SK-N-SH (cell line): ENCODE measurements around the gene ORC5. TPM values are rescaled to one million over a fixed set of nuclear protein-coding genes. Genes with fewer than 3 reads are reported as not detected.

Experiments
- CTCF ChIA-PET: fragments of 300-600, 350-600 bp; formaldehyde crosslinking; extraction: SDS; loops from one replicate; lab custom pipeline; 2021; lab: Yijun Ruan, JAX
- POLR2A ChIA-PET: fragments of 350-600 bp; sonication (Branson Sonifier 250); formaldehyde crosslinking; extraction: SDS; loops from one replicate; lab custom pipeline; 2020; ENCODE audit warnings: antibody characterized with exemption, inconsistent platforms; lab: Yijun Ruan, JAX
- DNase-seq: peaks from one replicate; pipeline ENCODE4 v3.0.0; 2012
- H2AFZ ChIP-seq: fragments of 200-600 bp; sonication (generic); 2 replicates; pipeline ENCODE4 v1.8.1; 2016; ENCODE audit warnings: antibody characterized with exemption, mild to moderate bottlenecking, low read depth
- H3F3A ChIP-seq: fragments of 200-600 bp; sonication (generic); replicated peaks from 2 replicates; pipeline ENCODE3; 2016; ENCODE audit warnings: antibody characterized with exemption, mild to moderate bottlenecking; ENCODE audit not compliant: insufficient read depth
- H3K27ac ChIP-seq, 2 experiments: fragments of 200-500 bp in 1 of 2; fragments of 200-600 bp in 1 of 2; sonication (Bioruptor generic) in 1 of 2; sonication (generic), shearing (Covaris generic) in 1 of 2; 2 replicates each; pipeline versions ENCODE4 v1.5.1 to v1.6.1; 2014 to 2016; ENCODE audit warnings: low read depth in 2 of 2, inconsistent platforms in 1 of 2, low read length in 1 of 2, mild to moderate bottlenecking in 1 of 2, mixed read lengths in 1 of 2
- H3K27me3 ChIP-seq: fragments of 200-600 bp; sonication (generic), shearing (Covaris generic); 2 replicates; pipeline ENCODE4 v1.6.1; 2016; ENCODE audit warnings: mixed run types; ENCODE audit not compliant: insufficient read depth
- H3K36me3 ChIP-seq, 2 experiments: fragments of 200-500 bp in 1 of 2; fragments of 200-600 bp in 1 of 2; sonication (Bioruptor generic) in 1 of 2; sonication (generic) in 1 of 2; replicated peaks in 1 of 2; 2 replicates each; pipeline versions ENCODE3 to v1.5.1; 2014 to 2016; ENCODE audit warnings: low read length in 1 of 2, mild to moderate bottlenecking in 1 of 2; ENCODE audit not compliant: insufficient read depth in 2 of 2, control insufficient read depth in 1 of 2
- H3K4me1 ChIP-seq, 2 experiments: fragments of 200-500 bp in 1 of 2; fragments of 200-600 bp in 1 of 2; sonication (Bioruptor generic) in 1 of 2; sonication (generic), shearing (Covaris generic) in 1 of 2; 2 replicates each; pipeline versions ENCODE4 v1.5.1 to v1.6.1; 2014 to 2016; ENCODE audit warnings: low read depth in 1 of 2, low read length in 1 of 2, mixed run types in 1 of 2; ENCODE audit not compliant: insufficient read depth in 2 of 2, control insufficient read depth in 1 of 2
- H3K4me2 ChIP-seq: fragments of 200-600 bp; sonication (generic), shearing (Covaris generic); 2 replicates; pipeline ENCODE4 v1.6.1; 2017; ENCODE audit warnings: mixed run types
- H3K4me3 ChIP-seq, 2 experiments: fragments of 200-500 bp in 1 of 2; fragments of 200-600 bp in 1 of 2; sonication (Bioruptor generic) in 1 of 2; sonication (generic), shearing (Covaris generic) in 1 of 2; 2 replicates each; pipeline versions ENCODE4 v1.5.1 to v1.8.1; 2014 to 2016; ENCODE audit warnings: low read depth in 2 of 2, inconsistent platforms in 1 of 2, low read length in 1 of 2, mild to moderate bottlenecking in 1 of 2, mixed read lengths in 1 of 2, moderate library complexity in 1 of 2
- H3K79me2 ChIP-seq: fragments of 200-600 bp; sonication (generic); 2 replicates; pipeline ENCODE4 v1.8.1; 2017; ENCODE audit warnings: mild to moderate bottlenecking; ENCODE audit not compliant: insufficient read depth
- H3K9ac ChIP-seq: fragments of 200-600 bp; sonication (generic); 2 replicates; pipeline ENCODE4 v1.6.1; 2017; ENCODE audit warnings: mixed run types
- H3K9me2 ChIP-seq: fragments of 200-600 bp; sonication (generic); 2 replicates; pipeline ENCODE4 v1.6.1; 2017; ENCODE audit warnings: mixed run types
- H3K9me3 ChIP-seq: fragments of 200-600 bp; sonication (generic); 2 replicates; pipeline ENCODE4 v1.6.1; 2017; ENCODE audit warnings: mixed run types, mild to moderate bottlenecking, moderate library complexity
- H4K20me1 ChIP-seq: fragments of 200-600 bp; sonication (generic); 2 replicates; pipeline ENCODE4 v1.6.1; 2017; ENCODE audit warnings: mild to moderate bottlenecking, mixed run types; ENCODE audit not compliant: insufficient read depth
- CHD2 ChIP-seq: fragments of 150-350 bp; IDR thresholded peaks from 2 replicates; pipeline ENCODE4 v1.6.1; 2018; ENCODE audit warnings: low read length; ENCODE audit not compliant: partially characterized antibody
- EZH2phosphoT487 ChIP-seq: fragments of 200-600 bp; sonication (generic); IDR thresholded peaks from 2 replicates; pipeline ENCODE4 v1.6.1; 2017; ENCODE audit warnings: low read depth, mixed run types, mild to moderate bottlenecking, antibody characterized with exemption, moderate library complexity, borderline replicate concordance
- FOXM1 ChIP-seq: IDR thresholded peaks from 2 replicates; pipeline ENCODE4 v1.4.0; 2012; ENCODE audit warnings: low read depth, mild to moderate bottlenecking
- MEF2A ChIP-seq: IDR thresholded peaks from 2 replicates; pipeline ENCODE4 v1.4.0; 2012; ENCODE audit warnings: low read depth, borderline replicate concordance
- RAD21 ChIP-seq: IDR thresholded peaks from 2 replicates; pipeline ENCODE4 v1.6.1; 2012; ENCODE audit warnings: mild to moderate bottlenecking, low read length
- RFX5 ChIP-seq: IDR thresholded peaks from 2 replicates; pipeline ENCODE4 v1.6.1; 2012; ENCODE audit warnings: mild to moderate bottlenecking, improper control_type of control experiment, low read length
- RXRA ChIP-seq: IDR thresholded peaks from 2 replicates; pipeline ENCODE4 v1.4.0; 2012; ENCODE audit warnings: low read depth, mild to moderate bottlenecking, borderline replicate concordance
- SMC3 ChIP-seq: IDR thresholded peaks from 2 replicates; pipeline ENCODE4 v1.6.1; 2012; ENCODE audit warnings: low read depth, low read length, improper control_type of control experiment
- TCF12 ChIP-seq: IDR thresholded peaks from 2 replicates; pipeline ENCODE4 v1.4.0; 2012
- TEAD4 ChIP-seq: IDR thresholded peaks from 2 replicates; pipeline ENCODE4 v1.4.0; 2012; ENCODE audit warnings: mild to moderate bottlenecking, borderline replicate concordance; ENCODE audit not compliant: insufficient read depth
- WGBS: methylation state at CpG from one replicate; pipeline ENCODE4 v1.1.6; 2017; ENCODE audit warnings: low lambda C conversion rate; 5-methylcytosine and 5-hydroxymethylcytosine counted together
- polyA plus RNA-seq, 3 experiments: library from polyadenylated mRNA; depleted of rRNA; stranded (reverse); fragments of >200 nt; gene quantifications; 2 replicates each; pipeline ENCODE4 v1.2.3, GENCODE V29; 2012
- TF ChIP-seq, protein P1 (sequence below): fragments of 200-600 bp; sonication (generic); IDR thresholded peaks from 2 replicates; pipeline ENCODE4 v1.6.1; 2017; ENCODE audit warnings: antibody characterized with exemption, mild to moderate bottlenecking, moderate library complexity
- TF ChIP-seq, protein P2 (sequence below): IDR thresholded peaks from 2 replicates; pipeline ENCODE4 v1.4.0; 2012; ENCODE audit warnings: low read depth, borderline replicate concordance

ORC5 gene
- polyA plus RNA-seq, 1 of the 3 experiments (the other 2 are of a cell fraction): 4.7 TPM

DNA sequence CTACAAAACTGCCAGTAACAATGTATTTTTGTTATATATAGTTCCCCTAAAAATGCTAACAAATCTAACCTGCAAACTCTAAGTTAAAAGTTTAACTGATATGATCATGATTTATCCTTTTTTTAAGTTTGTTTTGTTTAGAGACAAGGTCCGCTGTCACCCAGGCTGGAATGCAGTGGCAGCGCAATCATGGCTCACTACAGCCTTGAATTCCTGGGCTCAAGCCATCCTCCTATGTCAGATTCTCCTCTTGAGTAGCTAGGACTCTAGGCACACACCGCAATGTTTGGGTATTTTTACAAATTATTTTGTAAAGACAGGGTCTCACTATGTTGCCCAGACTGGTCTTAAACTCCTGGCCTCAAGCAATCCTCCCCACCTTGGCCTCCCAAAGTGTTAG lies 46.6 kb downstream of the ORC5 start:
- no peak for DNase-seq
- H3K9me3 ChIP-seq: no peaks in the 10 kb centered on the region
- no peaks in the 10 kb centered on the region for H3K79me2 ChIP-seq
- no peak overlapping the region for H3K4me3 ChIP-seq
- H3K27me3 ChIP-seq: no peaks in the 10 kb centered on the region
- H2AFZ ChIP-seq: no peak overlapping the region
- ChIA-PET CTCF (interaction anchor here (0.6 to 4.5 kb wide), 12 partner anchors 10 to 757 kb away, joined by 3 to 94 read pairs (median 4); partner anchors contain the start of gene SLC26A5), POLR2A (no interaction called here)
- no peaks in the 10 kb centered on the region for H3K9me2 ChIP-seq
- H3K9ac ChIP-seq: no peak overlapping the region
- no peak overlapping the region for H3K4me2 ChIP-seq
- no peak for TF ChIP-seq FOXM1
- TF ChIP-seq SMC3: no peak
- 96% methylated on average over 3 of the region's 3 CpGs for WGBS
- H4K20me1 ChIP-seq: no peaks in the 10 kb centered on the region
- peaks cover 9% of the 10 kb centered on the region for H3F3A ChIP-seq
- peaks cover 49 to 55% of the 10 kb centered on the region in 2 experiments for H3K36me3 ChIP-seq
- H3K27ac ChIP-seq: no peak overlapping the region
- H3K4me1 ChIP-seq: no peaks in the 10 kb centered on the region; a peak in 1 of 4 replicates

DNA sequence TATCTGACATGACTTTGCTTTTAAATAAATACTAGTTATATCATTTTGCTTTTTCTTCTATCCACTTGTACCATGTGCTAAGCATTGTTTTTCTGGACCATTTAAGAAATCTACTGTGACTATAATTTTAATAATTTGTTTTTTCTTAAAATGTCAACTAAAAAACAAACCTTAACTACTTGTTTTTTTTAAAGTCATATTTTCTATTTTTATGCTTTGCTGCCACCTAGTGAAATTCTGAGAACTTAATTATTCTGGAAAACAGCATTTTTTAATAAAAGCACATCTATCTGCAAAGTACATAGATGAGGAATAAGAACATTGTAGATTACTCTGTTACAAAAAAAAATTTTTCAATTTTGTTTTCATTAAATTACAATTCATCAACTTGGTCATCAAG lies 47.4 kb downstream of the ORC5 start:
- CTCF ChIA-PET: interaction anchor here (0.7 to 4.5 kb wide), 19 partner anchors 8 to 714 kb away, joined by 3 to 94 read pairs (median 4); partner anchors contain the start of gene SLC26A5
- H3K9me3 ChIP-seq: no peaks in the 10 kb centered on the region
- peaks cover 12% of the 10 kb centered on the region for H3F3A ChIP-seq
- H3K27me3 ChIP-seq: no peaks in the 10 kb centered on the region
- H3K36me3 ChIP-seq: peaks cover 51 to 52% of the 10 kb centered on the region in 2 experiments
- no peak overlapping the region for H3K9ac ChIP-seq
- no peak overlapping the region for H3K4me2 ChIP-seq
- H2AFZ ChIP-seq: no peak overlapping the region
- no peak overlapping the region for H3K27ac ChIP-seq
- DNase-seq: peak; percentile 17
- no peaks in the 10 kb centered on the region for H4K20me1 ChIP-seq
- H3K79me2 ChIP-seq: no peaks in the 10 kb centered on the region
- no peaks in the 10 kb centered on the region; a peak in 1 of 4 replicates for H3K4me1 ChIP-seq
- POLR2A ChIA-PET: no interaction called here
- H3K4me3 ChIP-seq: no peak overlapping the region
- TF ChIP-seq MEF2A (no peak), RAD21 (peak; percentile 66), SMC3 (peak; percentile 19; the same call in 1 of the 2 replicates), TCF12 (no peak), CHD2 (no peak), RFX5 (no peak), RXRA (no peak)
- TF ChIP-seq, protein P1, sequence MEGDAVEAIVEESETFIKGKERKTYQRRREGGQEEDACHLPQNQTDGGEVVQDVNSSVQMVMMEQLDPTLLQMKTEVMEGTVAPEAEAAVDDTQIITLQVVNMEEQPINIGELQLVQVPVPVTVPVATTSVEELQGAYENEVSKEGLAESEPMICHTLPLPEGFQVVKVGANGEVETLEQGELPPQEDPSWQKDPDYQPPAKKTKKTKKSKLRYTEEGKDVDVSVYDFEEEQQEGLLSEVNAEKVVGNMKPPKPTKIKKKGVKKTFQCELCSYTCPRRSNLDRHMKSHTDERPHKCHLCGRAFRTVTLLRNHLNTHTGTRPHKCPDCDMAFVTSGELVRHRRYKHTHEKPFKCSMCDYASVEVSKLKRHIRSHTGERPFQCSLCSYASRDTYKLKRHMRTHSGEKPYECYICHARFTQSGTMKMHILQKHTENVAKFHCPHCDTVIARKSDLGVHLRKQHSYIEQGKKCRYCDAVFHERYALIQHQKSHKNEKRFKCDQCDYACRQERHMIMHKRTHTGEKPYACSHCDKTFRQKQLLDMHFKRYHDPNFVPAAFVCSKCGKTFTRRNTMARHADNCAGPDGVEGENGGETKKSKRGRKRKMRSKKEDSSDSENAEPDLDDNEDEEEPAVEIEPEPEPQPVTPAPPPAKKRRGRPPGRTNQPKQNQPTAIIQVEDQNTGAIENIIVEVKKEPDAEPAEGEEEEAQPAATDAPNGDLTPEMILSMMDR: peak; percentile 82
- no peaks in the 10 kb centered on the region for H3K9me2 ChIP-seq

DNA sequence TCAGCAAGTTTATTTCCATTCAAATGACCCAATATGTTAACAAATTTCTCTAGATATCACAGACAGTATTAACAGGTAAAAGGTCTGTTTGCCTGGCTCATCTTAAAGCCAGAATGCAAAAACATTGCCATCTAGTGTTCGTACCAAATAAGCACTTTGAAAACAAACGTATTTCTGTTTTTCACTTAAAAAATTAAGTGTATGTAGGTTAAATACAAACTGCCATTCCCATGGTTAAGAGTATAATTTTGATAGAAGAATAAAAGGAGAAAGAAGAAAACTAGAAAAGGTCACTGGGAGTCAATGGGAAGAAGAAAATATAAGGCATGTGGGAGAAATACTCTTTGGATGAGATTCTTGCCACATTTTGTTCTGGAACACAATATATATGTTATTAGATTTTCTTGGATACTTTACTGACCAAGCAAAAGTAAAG lies 51.0 kb downstream of the ORC5 start:
- peak; percentile 24 for DNase-seq
- Histone ChIP-seq H3K4me2 (no peak overlapping the region), H2AFZ (no peak overlapping the region), H3K9ac (no peak overlapping the region), H3K27ac (no peak overlapping the region; a peak in 1 of 4 replicates), H3K27me3 (no peaks in the 10 kb centered on the region), H3K9me2 (no peaks in the 10 kb centered on the region), H3K9me3 (no peaks in the 10 kb centered on the region), H4K20me1 (no peaks in the 10 kb centered on the region), H3K79me2 (no peaks in the 10 kb centered on the region), H3F3A (peaks cover 12% of the 10 kb centered on the region), H3K36me3 (peaks cover 40 to 57% of the 10 kb centered on the region in 2 experiments), H3K4me1 (no peaks in the 10 kb centered on the region; a peak in 1 of 4 replicates), H3K4me3 (peak overlapping the region in 1 of 2 experiments; percentile 30; a peak in 1 of 4 replicates)
- POLR2A ChIA-PET: no interaction called here
- CTCF ChIA-PET: interaction anchor here (0.8 to 2.6 kb wide), 7 partner anchors 10 to 633 kb away, joined by 3 to 23 read pairs (median 4); no protein-coding TSS in a partner anchor
- TF ChIP-seq RFX5 (0 out of 2 replicates have a peak, but pooled peaks have one; percentile 37), SMC3 (peak; percentile 84), TEAD4 (no peak), RAD21 (peak; percentile 94), EZH2phosphoT487 (no peak)
- TF ChIP-seq, protein P2, sequence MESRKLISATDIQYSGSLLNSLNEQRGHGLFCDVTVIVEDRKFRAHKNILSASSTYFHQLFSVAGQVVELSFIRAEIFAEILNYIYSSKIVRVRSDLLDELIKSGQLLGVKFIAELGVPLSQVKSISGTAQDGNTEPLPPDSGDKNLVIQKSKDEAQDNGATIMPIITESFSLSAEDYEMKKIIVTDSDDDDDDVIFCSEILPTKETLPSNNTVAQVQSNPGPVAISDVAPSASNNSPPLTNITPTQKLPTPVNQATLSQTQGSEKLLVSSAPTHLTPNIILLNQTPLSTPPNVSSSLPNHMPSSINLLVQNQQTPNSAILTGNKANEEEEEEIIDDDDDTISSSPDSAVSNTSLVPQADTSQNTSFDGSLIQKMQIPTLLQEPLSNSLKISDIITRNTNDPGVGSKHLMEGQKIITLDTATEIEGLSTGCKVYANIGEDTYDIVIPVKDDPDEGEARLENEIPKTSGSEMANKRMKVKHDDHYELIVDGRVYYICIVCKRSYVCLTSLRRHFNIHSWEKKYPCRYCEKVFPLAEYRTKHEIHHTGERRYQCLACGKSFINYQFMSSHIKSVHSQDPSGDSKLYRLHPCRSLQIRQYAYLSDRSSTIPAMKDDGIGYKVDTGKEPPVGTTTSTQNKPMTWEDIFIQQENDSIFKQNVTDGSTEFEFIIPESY: no peak
- TF ChIP-seq, protein P1: peak; percentile 97
- WGBS: 16% methylated on average over 2 of the region's 2 CpGs
